Kidney glomerular epithelial cell (primary cell): Measurements from ENCODE around the gene PTPRT.

Experiments used
- DNase-seq: peaks from one replicate; lab custom pipeline; 2025; lab: John Stamatoyannopoulos, UW

The PTPRT gene

GRCh38 chr20:42974347-42974746, 215.4 kb downstream of the PTPRT start:
- no peak for DNase-seq

- no peak for DNase-seq
Observed at GRCh38 chr20:42972591-42972990, 217.1 kb downstream of the PTPRT start.

GRCh38 chr20:42968746-42969145, 221.0 kb downstream of the PTPRT start:
- no peak for DNase-seq

- DNase-seq, result no peak
Observed at GRCh38 chr20:42963796-42964195, 225.9 kb downstream of the PTPRT start.

- DNase-seq, result no peak
Observed at GRCh38 chr20:42961771-42962170, 227.9 kb downstream of the PTPRT start.

- no peak for DNase-seq
Observed at GRCh38 chr20:42959996-42960395, 229.7 kb downstream of the PTPRT start.

- no peak for DNase-seq
Observed at GRCh38 chr20:42958367-42959069, 231.2 kb downstream of the PTPRT start.

GRCh38 chr20:42957704-42958095, 232.0 kb downstream of the PTPRT start:
- DNase-seq, result no peak

GRCh38 chr20:42957018-42957703, 232.5 kb downstream of the PTPRT start:
- no peak for DNase-seq

- no peak for DNase-seq
Observed at GRCh38 chr20:42955713-42956112, 234.0 kb downstream of the PTPRT start.

- DNase-seq, result no peak
Observed at GRCh38 chr20:42954951-42955350, 234.8 kb downstream of the PTPRT start.

GRCh38 chr20:42949950-42950349, 239.8 kb downstream of the PTPRT start:
- DNase-seq, result no peak

GRCh38 chr20:42945234-42945994, 244.3 kb downstream of the PTPRT start:
- DNase-seq, result no peak

- DNase-seq, result no peak
Observed at GRCh38 chr20:42941629-42942028, 248.1 kb downstream of the PTPRT start.

GRCh38 chr20:42938441-42939205, 251.1 kb downstream of the PTPRT start:
- DNase-seq, result no peak

- no peak for DNase-seq
Observed at GRCh38 chr20:42936482-42936881, 253.2 kb downstream of the PTPRT start.

GRCh38 chr20:42924215-42924614, 265.5 kb downstream of the PTPRT start:
- no peak for DNase-seq

GRCh38 chr20:42923348-42923918, 266.3 kb downstream of the PTPRT start:
- no peak for DNase-seq

GRCh38 chr20:42920776-42921175, 268.9 kb downstream of the PTPRT start:
- no peak for DNase-seq

- DNase-seq, result no peak
Observed at GRCh38 chr20:42919316-42919715, 270.4 kb downstream of the PTPRT start.

GRCh38 chr20:42915081-42915480, 274.6 kb downstream of the PTPRT start:
- no peak for DNase-seq

- DNase-seq, result no peak
Observed at GRCh38 chr20:42914302-42914701, 275.4 kb downstream of the PTPRT start.
